ENCODE measurements around the gene RALGPS1. TPM values are rescaled to one million over a fixed set of nuclear protein-coding genes. Genes with fewer than 3 reads are reported as not detected.
"Not testable (repeated sequence)": the region's sequence is repeated elsewhere in the genome, so short reads cannot be mapped to it uniquely, and the experiment has no call there.

RALGPS1 gene
- total RNA-seq, 1 experiment from 2014 or later: 0.57 TPM

DNA sequence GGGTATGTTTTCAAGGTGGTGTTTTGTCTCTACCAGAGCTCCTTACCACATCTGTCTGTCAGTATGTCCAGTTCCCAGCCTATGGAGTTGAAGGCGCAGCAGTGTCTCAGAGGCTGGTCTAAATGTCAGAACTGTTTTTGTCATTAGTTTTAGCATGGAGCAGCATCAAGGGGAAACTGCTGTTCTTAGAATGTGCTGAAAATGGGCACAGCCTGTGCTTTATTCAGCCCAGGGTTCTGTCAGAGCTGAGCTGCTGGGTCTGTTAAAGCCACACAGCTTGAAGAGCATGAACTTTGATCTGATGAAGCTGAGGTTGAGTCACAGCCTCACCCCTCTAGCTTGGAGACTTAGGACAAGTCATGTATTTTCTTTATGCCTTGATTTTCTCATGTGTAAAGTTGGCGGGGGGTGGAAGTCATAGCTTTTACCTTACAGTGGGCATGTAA lies 71.9 kb downstream of the RALGPS1 start:
- peak; percentile 57 for DNase-seq (ENCODE audit: low read depth)

DNA sequence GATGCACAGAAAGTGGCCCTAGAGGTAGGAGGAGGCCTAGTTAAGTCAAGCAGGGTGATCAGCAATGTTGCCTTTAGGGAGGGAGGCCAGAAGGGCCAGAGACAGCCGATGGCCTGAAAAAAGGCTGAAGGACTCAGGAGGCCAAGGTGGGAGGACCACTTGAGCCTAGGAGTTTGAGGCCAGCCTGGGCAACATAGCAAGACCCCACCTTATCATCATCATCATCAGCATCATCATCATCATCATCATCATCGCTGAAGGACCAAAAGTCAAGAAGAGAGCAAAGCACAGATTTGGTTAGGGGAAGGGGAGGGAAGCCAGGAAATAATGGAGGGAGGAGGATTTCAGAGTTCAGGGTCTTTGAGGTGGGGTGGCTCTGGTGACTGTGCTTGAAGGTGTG lies 74.3 kb downstream of the RALGPS1 start:
- no peak for DNase-seq (ENCODE audit: low read depth)

DNA sequence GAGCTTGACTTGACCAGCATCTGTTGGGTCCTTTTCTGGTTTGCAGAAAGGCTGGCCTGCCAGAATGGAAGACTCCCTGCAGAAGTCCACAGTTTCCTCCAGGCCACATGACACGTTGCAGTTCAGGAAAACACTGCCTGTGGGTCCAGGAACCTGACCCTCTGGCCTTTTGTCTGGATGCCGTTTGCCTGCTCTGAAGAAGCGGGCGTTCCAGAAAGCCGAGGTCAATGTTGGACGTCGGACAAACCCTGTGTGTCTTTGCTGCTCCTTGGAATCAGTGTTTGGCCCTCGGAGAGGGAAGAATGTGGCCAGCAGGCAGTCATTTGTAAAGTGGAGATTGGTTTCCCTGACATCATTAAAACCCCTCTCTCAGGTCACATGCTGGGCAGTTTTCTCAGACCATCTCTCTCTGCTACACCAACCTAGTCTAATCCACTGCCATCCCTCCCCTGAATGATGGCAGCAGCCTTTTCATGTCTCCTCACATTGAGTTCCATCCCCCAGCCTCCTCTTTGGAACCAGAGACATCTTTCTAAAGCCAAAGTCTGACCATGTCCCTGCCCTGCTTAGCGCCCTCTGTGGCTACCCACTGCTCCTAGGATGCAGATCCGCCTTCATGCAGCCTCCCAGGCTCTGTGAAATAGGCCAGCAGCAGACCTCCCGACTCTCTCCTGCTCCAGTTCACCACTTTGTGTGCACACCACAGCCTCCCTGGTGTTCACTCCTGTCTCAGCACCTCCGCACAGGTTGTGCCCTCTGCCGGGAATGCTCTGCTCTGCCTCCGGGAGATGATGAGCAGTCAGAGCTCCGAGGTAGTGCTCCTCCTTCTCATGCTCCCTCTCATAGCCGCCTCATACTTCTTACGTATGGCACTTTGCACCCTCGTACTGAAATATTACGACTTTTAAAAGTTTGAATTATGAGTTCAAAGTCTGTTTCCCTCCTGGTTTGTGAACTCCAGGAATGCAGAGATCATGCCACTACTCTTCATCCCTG lies 75.6 kb downstream of the RALGPS1 start:
- DNase-seq (ENCODE audit: low read depth): no peak

DNA sequence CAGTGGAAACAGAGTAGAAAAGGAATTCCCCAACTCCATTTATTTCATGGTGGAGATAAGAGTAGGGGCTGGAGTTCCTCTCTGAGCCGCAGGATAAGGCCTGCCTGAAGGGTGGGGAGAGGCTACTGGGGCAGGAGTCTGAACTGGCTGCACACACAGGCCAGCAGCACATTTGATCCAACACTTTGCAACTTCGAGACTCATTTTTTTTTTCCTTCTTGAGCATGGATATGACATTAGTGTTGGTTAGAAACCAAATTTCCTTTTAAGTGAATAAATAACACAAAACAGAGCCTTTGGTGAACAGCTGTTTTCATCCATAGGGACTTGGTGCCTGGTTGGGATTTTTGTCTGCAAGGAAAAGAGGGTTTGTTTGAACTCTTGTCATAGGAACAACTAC lies 76.6 kb downstream of the RALGPS1 start:
- no peak for DNase-seq (ENCODE audit: low read depth)

DNA sequence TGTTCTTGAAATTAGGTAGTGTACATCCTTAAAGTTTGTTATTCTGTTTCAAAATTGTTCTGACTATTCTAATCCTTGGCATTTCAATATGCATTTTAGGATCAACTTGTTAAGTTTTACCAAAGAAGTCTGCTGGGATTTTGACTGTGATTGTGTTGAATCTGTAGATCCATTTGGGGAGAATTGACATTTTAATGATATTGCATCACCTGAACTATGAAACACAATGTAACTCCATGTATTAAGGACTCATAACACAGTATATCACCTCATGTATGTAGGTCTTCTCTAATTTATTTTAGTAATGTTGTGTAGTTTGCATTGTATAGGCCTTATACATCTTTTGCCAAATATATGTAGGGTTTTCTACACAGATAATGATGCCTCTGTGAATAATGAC lies 77.8 kb downstream of the RALGPS1 start:
- DNase-seq (ENCODE audit: low read depth): no peak

DNA sequence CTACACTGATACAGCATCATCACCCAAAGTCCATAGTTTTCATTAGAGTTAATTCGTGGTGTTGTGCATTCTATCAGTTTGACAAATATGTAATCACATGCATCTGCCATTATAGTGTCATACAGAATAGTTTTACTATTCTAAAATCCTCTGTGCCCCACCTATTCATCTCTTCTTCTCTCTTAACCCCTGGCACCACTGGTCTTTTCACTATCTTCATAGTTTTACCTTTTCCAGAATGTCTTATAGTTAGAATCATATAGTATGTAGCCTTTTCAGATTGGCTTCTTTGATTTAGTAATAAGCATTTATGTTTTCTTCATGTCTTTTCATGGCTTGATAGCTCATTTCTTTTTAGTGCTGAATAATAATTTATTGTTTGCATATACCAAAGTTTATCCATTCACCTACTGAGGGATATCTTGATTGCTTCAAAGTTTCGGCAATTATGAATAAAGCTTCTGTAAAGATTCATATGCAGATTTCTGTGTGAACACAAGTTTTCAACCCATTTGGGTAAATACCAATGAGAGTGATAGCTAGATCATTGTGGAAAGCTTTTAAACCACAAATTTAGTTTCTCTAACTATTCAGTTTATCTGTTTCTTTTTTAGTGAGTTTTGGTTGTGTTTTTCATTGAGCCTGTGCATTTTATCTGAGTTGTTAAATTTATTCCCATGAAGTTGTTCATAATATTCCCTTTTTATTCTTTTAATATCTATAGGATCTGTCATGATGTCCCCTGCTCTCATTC lies 84.9 kb downstream of the RALGPS1 start:
- DNase-seq (ENCODE audit: low read depth): no peak

DNA sequence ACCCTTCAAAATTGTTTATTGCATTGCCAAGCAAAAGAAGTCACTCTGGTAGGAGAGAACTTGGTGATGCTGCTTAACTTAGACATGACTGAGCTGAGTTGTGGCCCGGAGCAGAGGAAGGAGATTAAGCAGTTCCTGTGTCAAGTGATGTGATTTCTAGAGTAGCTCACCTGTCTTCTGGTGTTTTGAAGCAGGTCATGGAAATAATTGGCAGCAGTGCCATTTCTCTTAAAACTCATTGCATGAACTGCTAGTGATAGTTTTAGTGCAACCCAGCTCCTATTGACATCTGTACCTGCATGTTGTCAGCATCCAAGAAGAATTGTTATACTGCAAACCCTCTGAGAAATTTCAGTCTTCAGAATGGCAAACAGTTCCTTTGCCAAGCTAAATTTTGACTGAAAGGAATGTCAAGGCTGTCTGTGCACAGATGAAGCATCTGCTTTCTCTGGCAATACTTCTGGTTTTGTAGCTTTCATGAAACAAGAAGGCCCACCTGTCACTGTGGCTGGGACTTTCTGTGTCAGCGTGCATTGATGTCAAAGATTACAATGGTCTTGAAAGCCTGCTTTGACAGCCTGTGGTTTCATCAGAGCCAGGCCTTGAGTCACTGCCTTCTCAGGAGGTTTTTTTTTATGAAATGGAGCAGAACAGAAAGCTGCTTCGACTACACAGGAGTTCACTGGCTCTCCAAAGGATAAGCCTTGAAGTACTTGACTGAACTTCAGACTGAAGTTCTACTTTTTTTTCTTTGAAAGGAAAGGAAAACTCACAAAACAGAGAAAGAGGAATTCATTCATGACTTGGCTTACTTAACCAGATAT lies 90.6 kb downstream of the RALGPS1 start:
- peak; percentile 91 for DNase-seq (ENCODE audit: low read depth)

DNA sequence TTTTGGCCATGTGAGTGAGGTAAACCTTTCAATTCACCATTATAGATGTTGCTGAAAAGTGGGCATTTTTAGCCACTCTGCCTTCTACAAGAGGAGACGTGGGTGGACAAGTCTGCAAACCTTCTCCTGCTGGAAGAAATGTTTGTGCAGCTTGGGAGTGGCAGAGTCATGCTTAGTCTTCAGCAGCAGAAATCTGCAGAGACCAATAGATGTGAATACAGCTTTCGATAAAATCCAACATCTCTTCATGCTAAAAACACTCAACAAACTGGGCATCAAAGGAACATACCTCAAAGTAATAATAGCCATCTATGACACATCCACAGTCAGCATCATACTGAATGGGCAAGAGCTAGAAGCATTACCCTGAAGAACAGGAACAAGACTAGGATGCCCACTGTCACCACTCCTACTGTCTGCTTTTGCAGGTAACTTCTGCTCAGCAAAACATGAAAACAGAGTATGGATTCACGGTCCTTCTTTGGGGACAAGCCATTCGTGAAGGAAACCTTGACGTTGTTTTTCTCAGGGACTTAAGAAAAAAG lies 91.3 kb downstream of the RALGPS1 start:
- DNase-seq (ENCODE audit: low read depth): no peak

DNA sequence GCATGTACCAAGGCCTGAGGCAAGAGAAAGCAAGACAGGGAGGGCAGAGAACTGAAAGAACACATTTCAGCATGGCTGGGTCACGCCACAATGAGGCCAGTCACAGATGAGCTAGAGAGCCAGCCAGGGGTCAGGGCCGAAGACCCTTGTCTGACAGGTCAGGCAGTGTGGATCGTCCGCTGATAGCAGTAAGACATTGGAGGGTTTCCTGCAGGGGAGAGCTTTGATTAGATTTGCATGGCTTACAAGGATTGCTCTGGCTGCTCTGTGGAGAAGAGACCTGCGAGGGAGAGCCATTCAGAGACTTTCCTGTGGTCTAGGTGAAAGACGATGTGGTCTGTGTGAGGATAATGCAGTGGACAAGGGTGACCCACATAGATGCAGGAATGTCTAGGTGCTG lies 93.1 kb downstream of the RALGPS1 start:
- DNase-seq (ENCODE audit: low read depth): no peak

DNA sequence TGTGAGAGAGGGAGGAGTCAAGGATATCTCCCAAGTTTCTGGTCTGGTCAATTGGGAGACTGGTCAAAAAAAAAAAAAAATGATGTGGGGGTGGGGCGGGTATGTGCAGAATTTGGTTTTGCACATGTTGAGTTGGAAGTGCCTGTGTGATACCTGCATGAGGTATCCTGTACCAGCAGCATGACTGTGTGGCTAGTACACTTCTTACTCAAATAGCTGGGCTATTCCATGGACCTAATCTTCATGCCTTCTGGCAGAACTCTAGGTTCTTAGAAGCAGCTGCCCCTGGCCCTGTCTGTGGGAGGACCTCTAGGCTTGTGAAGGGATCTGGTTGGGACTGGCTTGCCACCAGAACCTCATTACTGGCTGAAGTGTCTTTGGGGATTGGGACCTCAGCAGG lies 93.5 kb downstream of the RALGPS1 start:
- no peak for DNase-seq (ENCODE audit: low read depth)

DNA sequence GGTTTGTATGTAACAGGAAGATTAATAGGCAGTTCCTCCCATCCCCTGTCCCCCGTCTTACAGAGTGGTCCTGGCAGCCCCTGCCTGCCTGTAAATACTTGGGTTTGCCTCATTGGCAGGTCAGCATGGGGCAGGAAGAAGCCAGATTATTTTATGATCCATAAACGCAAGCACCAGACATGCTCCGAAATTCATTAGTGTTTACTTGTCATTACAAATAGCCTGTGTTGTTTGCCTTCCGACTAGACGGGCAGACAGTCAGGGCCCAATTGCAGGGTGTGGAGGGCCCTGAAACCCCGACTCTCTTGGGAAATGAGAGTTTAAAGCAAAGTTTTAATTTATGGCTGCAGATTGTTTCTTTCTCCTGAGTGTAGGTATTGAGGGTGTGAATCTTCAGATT lies 97.2 kb downstream of the RALGPS1 start:
- DNase-seq (ENCODE audit: low read depth): no peak

DNA sequence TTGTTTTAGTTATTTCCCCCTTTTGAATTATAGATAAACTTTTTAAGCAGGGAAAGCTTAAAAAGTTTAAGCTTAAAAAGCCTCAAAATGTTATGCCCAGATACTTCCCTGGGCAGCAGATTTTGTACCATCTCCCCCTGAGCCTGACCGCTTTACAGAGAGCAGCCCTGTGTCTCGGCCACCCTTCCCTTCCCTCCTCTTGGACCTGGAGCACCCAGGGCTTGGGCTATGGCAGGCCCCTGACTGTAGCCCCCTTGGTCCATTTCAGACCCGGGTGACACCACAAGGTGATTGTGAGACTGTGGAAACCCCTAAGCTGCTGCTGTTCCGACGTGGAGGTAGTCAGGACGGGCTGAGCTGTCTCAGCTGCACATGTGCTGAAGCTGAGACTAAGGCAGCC lies 97.7 kb downstream of the RALGPS1 start:
- no peak for DNase-seq (ENCODE audit: low read depth)

DNA sequence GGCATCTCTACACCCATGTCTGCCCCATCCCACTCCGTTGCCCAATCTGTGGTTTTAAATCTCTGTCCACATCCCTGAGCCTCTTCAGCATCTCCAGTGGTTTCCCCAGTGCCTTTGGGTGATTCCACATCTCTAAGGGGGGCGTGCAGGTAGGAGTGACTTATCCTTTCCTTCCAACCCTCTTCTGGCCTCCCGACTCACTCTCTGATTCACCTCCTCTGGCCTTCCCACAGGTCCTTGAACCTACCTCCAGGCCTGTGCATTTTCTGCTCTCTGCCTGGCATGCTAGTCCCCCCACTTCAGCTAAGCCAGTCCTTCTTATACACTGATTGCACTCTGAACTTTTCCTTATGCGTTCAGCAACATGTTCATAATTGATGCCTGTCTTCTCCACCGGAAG lies 99.0 kb downstream of the RALGPS1 start:
- no peak for DNase-seq (ENCODE audit: low read depth)

DNA sequence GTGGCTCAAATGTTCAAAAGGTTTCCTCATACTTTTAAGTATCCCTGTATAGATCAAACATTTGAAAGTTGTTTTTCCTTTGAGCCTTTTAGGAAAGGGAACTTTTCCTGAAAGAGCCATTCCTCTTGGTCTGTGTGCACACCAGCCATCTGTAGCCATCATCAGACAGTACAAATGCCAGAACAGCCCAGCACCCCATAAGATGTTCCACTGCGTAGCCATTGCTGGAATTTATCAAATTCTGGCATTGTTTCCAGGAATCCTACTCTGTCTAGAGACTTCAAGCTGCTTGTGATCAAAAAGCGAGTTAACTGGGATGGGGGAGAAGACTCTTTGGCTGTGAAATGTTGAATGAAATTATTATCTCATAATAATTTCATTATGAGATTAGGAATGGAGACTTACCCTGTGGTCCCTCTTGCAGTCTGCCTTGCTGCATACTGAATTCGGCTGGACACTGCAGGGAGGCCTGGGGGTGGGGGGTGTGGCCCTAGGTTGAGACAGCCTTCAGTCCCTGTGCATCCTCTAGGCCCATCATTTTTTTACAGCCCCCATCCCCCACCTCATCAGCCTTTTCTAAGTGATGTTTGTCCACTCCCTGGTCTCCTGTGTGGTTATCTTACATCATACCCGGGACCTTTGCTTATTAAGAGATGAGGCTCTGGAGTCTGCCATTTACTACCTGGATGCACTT lies 99.8 kb downstream of the RALGPS1 start:
- no peak for DNase-seq (ENCODE audit: low read depth)

DNA sequence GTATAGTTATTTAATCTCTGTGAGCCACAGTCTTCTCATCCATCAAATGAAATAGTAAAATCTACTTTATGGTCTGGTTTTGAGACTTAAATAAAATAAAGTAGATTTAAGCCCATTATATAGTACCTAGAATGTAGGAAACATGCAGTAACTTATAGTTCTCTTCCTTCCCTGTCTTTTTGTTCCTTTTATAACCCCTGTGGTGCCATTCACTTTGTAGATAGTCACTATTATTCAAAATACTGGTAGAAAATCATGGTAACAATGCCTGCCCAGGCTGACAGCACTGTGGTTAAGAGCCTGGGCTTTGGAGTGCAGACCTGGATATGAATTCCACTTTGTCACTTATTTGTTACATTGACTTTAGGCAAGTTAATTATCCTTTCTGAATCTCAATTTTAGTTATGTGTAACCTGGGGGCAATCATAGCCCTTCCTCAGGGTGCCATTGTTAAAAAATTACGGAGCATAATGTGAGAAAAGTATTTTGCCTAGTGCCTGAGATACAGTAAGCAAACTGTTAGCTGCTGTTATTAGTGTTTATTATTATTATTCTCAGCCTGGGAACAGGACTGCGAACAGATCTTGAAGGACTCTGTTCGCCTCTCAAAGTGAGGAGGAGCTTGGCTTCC lies 100.4 kb downstream of the RALGPS1 start:
- no peak for DNase-seq (ENCODE audit: low read depth)

DNA sequence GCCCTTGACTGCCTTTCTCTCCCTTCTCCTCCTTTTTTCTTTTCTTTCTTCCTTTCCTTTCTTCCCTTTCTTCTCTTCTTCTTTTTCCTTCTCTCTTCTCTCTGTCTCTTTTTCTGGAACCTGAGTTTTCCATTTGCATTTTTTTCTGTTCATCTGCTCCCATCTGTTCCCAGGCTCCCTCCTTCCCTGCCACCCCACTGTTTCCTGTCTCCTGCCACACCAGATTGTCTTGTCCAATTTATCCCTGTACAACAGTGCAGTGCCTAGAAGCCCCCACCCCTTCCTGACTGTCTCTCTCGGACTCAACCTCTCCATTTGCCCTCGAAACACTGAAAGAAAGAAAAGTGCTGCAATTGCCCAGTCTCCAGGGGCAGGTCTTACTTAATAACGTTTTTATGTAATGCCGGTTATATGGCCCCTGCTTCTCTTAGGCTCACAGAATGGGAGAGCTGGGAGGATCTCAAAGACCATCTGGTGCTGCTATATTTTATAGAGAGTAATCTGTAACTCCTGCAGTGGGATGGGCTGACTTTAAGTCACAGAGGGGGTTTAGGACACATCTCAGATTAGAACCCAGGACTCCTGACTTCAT lies 101.4 kb downstream of the RALGPS1 start:
- DNase-seq (ENCODE audit: low read depth): no peak

DNA sequence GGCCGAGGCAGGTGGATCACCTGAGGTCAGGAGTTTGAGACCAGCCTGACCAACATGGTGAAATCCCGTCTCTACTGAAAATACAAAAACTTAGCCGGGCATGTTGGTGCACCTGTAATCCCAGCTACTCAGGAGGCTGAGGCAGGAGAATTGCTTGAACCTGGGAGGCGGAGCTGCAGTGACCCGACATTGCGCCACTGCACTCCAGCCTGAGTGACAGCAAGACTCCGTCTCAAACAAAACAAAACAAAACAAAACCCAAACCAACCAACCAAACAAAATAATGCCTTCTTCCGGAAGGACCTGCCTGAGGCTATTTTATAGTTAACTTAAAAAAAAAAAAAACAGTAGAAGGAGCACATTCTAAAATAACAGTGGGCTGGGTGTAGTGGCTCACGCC lies 103.4 kb downstream of the RALGPS1 start:
- not testable (repeated sequence) for DNase-seq (ENCODE audit: low read depth)

DNA sequence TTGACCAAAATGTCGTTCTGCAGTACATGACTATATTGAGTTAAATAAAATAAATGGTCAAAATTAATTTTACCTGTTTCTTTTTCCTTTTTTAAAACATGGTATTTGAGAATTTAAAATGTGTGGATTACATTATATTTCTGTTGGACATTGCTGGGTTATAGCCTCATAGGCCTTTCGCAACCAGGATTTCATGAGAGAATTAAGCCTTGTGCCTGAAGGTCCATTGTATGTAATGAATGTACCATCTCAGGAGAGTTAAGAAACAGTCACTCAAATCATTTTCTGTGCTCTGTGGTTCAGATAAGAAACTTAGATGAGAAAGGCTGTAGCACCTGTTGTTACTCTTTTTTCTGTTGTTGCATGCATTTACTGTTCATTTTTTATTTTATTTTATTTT lies 104.4 kb downstream of the RALGPS1 start:
- no peak for DNase-seq (ENCODE audit: low read depth)

DNA sequence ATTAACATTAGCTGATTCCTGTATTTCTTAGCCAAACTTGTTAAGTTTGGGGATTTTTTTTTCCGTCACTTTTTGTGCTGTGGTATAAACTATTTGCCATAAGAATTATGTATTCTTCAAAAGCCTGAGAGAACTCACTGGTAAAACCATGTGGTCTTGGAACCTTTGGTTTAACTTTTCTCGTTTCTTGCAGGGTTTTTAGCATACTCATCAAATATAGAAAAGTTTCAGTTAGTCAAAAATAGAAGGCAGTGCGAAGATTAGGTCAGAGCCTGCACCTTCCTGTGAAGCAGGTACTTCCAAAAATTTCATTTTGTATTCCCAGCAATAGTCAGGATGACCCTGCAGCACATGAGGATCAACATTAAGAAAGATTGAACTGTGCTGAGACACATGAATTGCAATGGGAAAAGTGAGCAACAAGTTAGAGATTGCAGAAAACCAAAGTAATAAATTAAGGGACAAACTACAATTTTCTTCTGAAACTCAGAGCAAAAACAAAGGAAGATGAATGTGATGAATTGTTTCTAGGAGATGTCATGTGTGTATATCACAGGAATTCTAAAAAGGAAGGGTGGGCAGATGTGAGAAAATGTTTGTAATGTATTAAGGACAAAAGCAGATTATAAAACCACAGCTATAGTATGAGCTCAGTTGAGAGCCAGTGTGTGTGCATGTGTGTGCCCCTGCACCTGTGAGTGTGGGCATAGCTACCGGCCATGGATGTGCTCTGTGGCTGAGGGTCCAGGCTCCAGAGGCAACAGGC lies 105.6 kb downstream of the RALGPS1 start:
- DNase-seq (ENCODE audit: low read depth): no peak
